ENCODE data around the gene ZNF618. TPM values are rescaled to one million over a fixed set of nuclear protein-coding genes. Genes with fewer than 3 reads are reported as not detected.

The ZNF618 gene
- total RNA-seq, 1 donor from 2014 or later, result 0.25 TPM

GRCh38 chr9:114027863-114028465 lies 151.9 kb downstream of the ZNF618 start:
- Mint-ChIP-seq H3K36me3 (ENCODE audit: low read depth) (peaks cover 2% of the 10 kb centered on the region), H3K27ac (no peak overlapping the region), H3K27me3 (ENCODE audit: low read depth) (no peaks in the 10 kb centered on the region), H3K4me1 (ENCODE audit: low read depth) (no peaks in the 10 kb centered on the region), H3K9me3 (peaks cover 14% of the 10 kb centered on the region), H3K4me3 (ENCODE audit: low read depth) (no peak overlapping the region)
- intact Hi-C loops (cut with micrococcal nuclease), result no loop called here
- DNase-seq (ENCODE audit: low spot score), result no peak

DNA sequence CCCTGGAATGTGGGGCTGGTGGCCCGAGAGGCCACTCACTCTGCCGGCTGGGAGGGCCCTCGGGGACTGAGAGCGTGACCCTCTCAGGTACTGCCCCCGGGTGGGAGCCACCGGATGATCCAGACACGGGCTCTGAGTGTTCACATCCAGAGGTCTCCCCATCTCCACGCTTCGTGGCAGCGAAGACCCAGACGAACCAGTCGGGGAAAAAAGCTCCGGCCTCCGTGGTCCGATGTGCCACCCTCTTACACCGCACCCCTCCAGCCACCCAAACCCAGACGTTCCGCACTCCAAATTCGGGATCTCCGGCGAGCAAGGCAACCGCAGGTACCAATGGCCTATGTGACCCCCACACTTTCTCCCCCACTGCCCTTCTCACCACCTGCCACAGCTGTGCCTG lies 152.5 kb downstream of the ZNF618 start:
- Mint-ChIP-seq H3K9me3 (peaks cover 8% of the 10 kb centered on the region), H3K4me1 (ENCODE audit: low read depth) (no peaks in the 10 kb centered on the region), H3K36me3 (ENCODE audit: low read depth) (peaks cover 2% of the 10 kb centered on the region), H3K27ac (no peak overlapping the region), H3K4me3 (ENCODE audit: low read depth) (no peak overlapping the region), H3K27me3 (ENCODE audit: low read depth) (no peaks in the 10 kb centered on the region)
- intact Hi-C loops (cut with micrococcal nuclease), result no loop called here
- no peak for DNase-seq (ENCODE audit: low spot score)

- Mint-ChIP-seq H3K27ac (no peak overlapping the region), H3K27me3 (ENCODE audit: low read depth) (no peaks in the 10 kb centered on the region), H3K4me1 (ENCODE audit: low read depth) (no peaks in the 10 kb centered on the region), H3K4me3 (ENCODE audit: low read depth) (no peak overlapping the region), H3K36me3 (ENCODE audit: low read depth) (no peaks in the 10 kb centered on the region), H3K9me3 (no peaks in the 10 kb centered on the region)
- intact Hi-C loops (cut with micrococcal nuclease), result loop anchor here (10.0 kb wide), 1 partner anchor 225 kb away; no protein-coding TSS in a partner anchor
- DNase-seq (ENCODE audit: low spot score), result no peak
Observed at GRCh38 chr9:114029311-114030170, 153.4 kb downstream of the ZNF618 start.

GRCh38 chr9:114030364-114030763 lies 154.3 kb downstream of the ZNF618 start:
- no peak overlapping the region for H3K4me3 Mint-ChIP-seq (ENCODE audit: low read depth)
- no peaks in the 10 kb centered on the region for H3K36me3 Mint-ChIP-seq (ENCODE audit: low read depth)
- DNase-seq (ENCODE audit: low spot score), result no peak
- H3K27me3 Mint-ChIP-seq (ENCODE audit: low read depth), result no peaks in the 10 kb centered on the region
- no peaks in the 10 kb centered on the region for H3K4me1 Mint-ChIP-seq (ENCODE audit: low read depth)
- intact Hi-C loops (cut with micrococcal nuclease), result loop anchor here (10.0 kb wide), 1 partner anchor 226 kb away; no protein-coding TSS in a partner anchor
- H3K27ac Mint-ChIP-seq, result no peak overlapping the region
- no peaks in the 10 kb centered on the region for H3K9me3 Mint-ChIP-seq

DNA sequence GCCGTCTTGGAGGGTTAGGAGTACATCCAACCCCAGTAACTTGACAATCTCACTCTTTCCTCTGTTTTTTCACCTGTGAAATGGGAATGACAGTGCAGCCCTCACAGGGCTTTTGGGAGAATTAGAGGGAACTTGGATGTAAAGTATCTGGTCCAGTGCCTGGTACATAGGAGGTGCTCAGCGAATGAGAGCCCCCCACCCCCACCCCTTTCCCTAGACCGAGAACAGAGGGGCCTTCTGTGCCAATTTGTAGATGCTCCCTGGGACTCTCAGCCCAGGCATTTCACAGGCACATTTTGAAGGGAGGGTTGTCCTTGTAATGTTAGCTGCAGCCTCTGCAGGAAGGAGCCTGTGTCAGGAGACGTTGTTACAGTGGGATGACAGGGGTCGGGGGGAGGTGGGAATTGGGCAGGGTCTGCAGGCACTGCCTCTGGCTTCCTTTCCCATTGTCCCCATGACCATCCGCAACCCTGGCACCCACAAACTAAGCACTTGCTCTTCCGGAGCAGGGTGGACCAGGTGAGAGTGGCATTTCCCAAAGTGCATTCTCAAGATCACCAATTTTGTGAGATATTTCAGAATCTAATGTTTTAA lies 155.0 kb downstream of the ZNF618 start:
- Mint-ChIP-seq H3K27ac (no peak overlapping the region), H3K9me3 (no peaks in the 10 kb centered on the region), H3K4me3 (ENCODE audit: low read depth) (no peak overlapping the region), H3K4me1 (ENCODE audit: low read depth) (no peaks in the 10 kb centered on the region), H3K36me3 (ENCODE audit: low read depth) (no peaks in the 10 kb centered on the region), H3K27me3 (ENCODE audit: low read depth) (no peaks in the 10 kb centered on the region)
- no peak for DNase-seq (ENCODE audit: low spot score)
- intact Hi-C loops (cut with micrococcal nuclease), result loop anchor here (10.0 kb wide), 1 partner anchor 226 kb away; no protein-coding TSS in a partner anchor

GRCh38 chr9:114031948-114032840 lies 156.1 kb downstream of the ZNF618 start:
- Mint-ChIP-seq H3K4me1 (ENCODE audit: low read depth) (no peaks in the 10 kb centered on the region), H3K4me3 (ENCODE audit: low read depth) (no peak overlapping the region), H3K36me3 (ENCODE audit: low read depth) (no peaks in the 10 kb centered on the region), H3K27me3 (ENCODE audit: low read depth) (no peaks in the 10 kb centered on the region), H3K27ac (no peak overlapping the region), H3K9me3 (no peaks in the 10 kb centered on the region)
- intact Hi-C loops (cut with micrococcal nuclease), result loop anchor here (10.0 kb wide), 1 partner anchor 227 kb away; no protein-coding TSS in a partner anchor
- DNase-seq (ENCODE audit: low spot score), result no peak

- H3K36me3 Mint-ChIP-seq (ENCODE audit: low read depth), result no peaks in the 10 kb centered on the region
- H3K27ac Mint-ChIP-seq, result no peak overlapping the region
- H3K9me3 Mint-ChIP-seq, result no peaks in the 10 kb centered on the region
- H3K27me3 Mint-ChIP-seq (ENCODE audit: low read depth), result no peaks in the 10 kb centered on the region
- H3K4me3 Mint-ChIP-seq (ENCODE audit: low read depth), result no peak overlapping the region
- no peak for DNase-seq (ENCODE audit: low spot score)
- H3K4me1 Mint-ChIP-seq (ENCODE audit: low read depth), result no peaks in the 10 kb centered on the region
- intact Hi-C loops (cut with micrococcal nuclease), result loop anchor here (10.0 kb wide), 1 partner anchor 229 kb away; no protein-coding TSS in a partner anchor
Observed at GRCh38 chr9:114033397-114034103, 157.4 kb downstream of the ZNF618 start.

DNA sequence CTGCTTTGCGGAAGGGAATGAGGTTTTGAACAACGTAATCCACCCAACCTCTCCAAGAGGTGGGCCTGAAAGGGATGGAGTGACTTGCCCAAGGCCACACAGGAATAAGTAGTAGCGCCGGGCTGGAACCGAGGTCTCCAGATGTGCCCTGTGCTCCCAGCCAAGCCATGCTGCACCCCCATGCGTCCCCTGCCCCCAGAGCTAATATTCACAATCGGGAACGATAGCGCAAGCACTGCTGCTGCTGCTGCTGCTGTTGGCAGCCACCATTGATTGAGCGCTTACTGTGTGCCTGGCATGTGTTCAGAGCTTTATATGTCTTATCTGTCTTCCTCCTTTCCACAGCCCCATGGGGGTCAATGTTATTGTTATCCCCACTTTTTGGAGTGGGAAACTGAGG lies 158.1 kb downstream of the ZNF618 start:
- Mint-ChIP-seq H3K9me3 (no peaks in the 10 kb centered on the region), H3K27ac (no peak overlapping the region), H3K4me3 (ENCODE audit: low read depth) (no peak overlapping the region), H3K27me3 (ENCODE audit: low read depth) (no peaks in the 10 kb centered on the region), H3K36me3 (ENCODE audit: low read depth) (no peaks in the 10 kb centered on the region), H3K4me1 (ENCODE audit: low read depth) (no peaks in the 10 kb centered on the region)
- intact Hi-C loops (cut with micrococcal nuclease), result loop anchor here (10.0 kb wide), 1 partner anchor 229 kb away; no protein-coding TSS in a partner anchor
- no peak for DNase-seq (ENCODE audit: low spot score)

- no peak overlapping the region for H3K27ac Mint-ChIP-seq
- no peaks in the 10 kb centered on the region for H3K4me1 Mint-ChIP-seq (ENCODE audit: low read depth)
- no peaks in the 10 kb centered on the region for H3K27me3 Mint-ChIP-seq (ENCODE audit: low read depth)
- intact Hi-C loops (cut with micrococcal nuclease), result loop anchor here (10.0 kb wide), 1 partner anchor 230 kb away; no protein-coding TSS in a partner anchor
- no peaks in the 10 kb centered on the region for H3K9me3 Mint-ChIP-seq
- no peak for DNase-seq (ENCODE audit: low spot score)
- no peak overlapping the region for H3K4me3 Mint-ChIP-seq (ENCODE audit: low read depth)
- no peaks in the 10 kb centered on the region for H3K36me3 Mint-ChIP-seq (ENCODE audit: low read depth)
Observed at GRCh38 chr9:114034661-114035062, 158.6 kb downstream of the ZNF618 start.

GRCh38 chr9:114035221-114035844 lies 159.2 kb downstream of the ZNF618 start:
- no peaks in the 10 kb centered on the region for H3K27me3 Mint-ChIP-seq (ENCODE audit: low read depth)
- no peak overlapping the region for H3K4me3 Mint-ChIP-seq (ENCODE audit: low read depth)
- H3K27ac Mint-ChIP-seq, result no peak overlapping the region
- intact Hi-C loops (cut with micrococcal nuclease), result loop anchor here (10.0 kb wide), 1 partner anchor 231 kb away; no protein-coding TSS in a partner anchor
- no peak for DNase-seq (ENCODE audit: low spot score)
- H3K4me1 Mint-ChIP-seq (ENCODE audit: low read depth), result no peaks in the 10 kb centered on the region
- no peaks in the 10 kb centered on the region for H3K36me3 Mint-ChIP-seq (ENCODE audit: low read depth)
- H3K9me3 Mint-ChIP-seq, result no peaks in the 10 kb centered on the region

Measured in activated T-helper 2 cell treated with anti-CD3 and anti-CD28 coated beads, Interferon-gamma antibody, Interleukin-2, Interleukin-4, amounts not matched to agents 10 μg/mL and 5 μg/mL and 100 μg/mL, durations not matched to agents 14 hours and 24 hours and 36 hours (primary cell).